Measurements from ENCODE around the gene BHLHE40. TPM values are rescaled to one million over a fixed set of nuclear protein-coding genes. Genes with fewer than 3 reads are reported as not detected.

The BHLHE40 gene
- total RNA-seq, 1 donor from 2014 or later: 96.3 TPM

DNA sequence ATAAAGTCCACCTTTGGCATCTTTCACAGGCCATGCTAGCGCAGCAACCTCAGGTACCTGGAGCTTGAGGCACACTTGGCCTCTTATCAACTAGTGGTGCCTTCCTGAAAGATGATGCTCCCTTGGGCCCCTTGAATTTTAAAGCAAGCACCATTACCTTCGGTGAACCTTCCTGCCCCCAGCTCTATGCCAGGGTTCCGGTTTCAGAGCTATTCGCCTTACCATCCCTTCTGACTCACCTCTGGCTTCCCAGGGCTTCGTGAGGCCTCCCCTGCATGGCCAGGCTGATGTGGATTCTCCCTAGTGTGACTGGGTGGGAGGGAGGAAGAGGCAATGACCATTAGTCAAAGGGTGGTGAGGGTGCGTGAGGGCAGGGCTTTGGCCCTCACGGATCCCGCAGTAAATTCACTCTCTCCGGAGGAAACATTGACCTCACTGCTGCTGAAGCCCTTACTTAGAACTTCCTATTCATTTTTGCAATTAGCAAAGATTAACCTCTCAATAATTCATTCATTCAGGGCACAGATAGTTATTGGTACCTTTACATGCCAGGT, 16.3 kb downstream of the BHLHE40 start:
- DNase-seq (ENCODE audit: low read depth): peak; percentile 94
- TF ChIP-seq, protein P1, sequence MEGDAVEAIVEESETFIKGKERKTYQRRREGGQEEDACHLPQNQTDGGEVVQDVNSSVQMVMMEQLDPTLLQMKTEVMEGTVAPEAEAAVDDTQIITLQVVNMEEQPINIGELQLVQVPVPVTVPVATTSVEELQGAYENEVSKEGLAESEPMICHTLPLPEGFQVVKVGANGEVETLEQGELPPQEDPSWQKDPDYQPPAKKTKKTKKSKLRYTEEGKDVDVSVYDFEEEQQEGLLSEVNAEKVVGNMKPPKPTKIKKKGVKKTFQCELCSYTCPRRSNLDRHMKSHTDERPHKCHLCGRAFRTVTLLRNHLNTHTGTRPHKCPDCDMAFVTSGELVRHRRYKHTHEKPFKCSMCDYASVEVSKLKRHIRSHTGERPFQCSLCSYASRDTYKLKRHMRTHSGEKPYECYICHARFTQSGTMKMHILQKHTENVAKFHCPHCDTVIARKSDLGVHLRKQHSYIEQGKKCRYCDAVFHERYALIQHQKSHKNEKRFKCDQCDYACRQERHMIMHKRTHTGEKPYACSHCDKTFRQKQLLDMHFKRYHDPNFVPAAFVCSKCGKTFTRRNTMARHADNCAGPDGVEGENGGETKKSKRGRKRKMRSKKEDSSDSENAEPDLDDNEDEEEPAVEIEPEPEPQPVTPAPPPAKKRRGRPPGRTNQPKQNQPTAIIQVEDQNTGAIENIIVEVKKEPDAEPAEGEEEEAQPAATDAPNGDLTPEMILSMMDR (conservative IDR thresholded peaks at IDR 0.05; ENCODE audit: low read depth, low read length): no peak
- peak overlapping the region; percentile 5 for H3K4me3 ChIP-seq (ENCODE audit: low read depth, low read length)

DNA sequence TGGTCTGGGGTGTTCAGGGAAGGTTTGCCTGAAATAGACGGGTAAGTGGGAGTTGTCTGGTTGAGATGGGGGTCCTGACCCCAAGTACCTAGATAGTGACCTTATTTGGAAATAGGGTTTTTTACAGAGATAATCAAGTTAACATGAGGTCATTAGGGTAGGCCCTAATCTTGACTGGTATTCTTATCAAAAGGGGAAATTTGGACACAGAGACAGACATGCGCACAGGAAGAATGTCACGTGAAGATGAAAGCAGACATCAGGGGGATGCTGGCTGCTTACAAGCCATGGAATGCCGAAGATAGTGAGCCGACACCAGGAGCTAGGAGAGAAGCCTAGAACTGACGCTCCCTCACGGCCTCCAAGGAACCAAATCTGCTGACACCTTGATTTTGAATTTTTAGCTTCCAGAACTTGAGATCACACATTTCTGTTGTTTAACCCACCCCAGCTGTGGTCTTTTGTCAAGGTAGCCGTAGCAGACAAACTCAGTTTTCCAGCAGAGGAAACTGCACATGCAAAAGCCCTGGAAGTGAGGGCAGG, 17.1 kb downstream of the BHLHE40 start:
- no peak for DNase-seq (ENCODE audit: low read depth)
- TF ChIP-seq, protein P1 (conservative IDR thresholded peaks at IDR 0.05; ENCODE audit: low read depth, low read length): no peak
- H3K4me3 ChIP-seq (ENCODE audit: low read depth, low read length): no peak overlapping the region

DNA sequence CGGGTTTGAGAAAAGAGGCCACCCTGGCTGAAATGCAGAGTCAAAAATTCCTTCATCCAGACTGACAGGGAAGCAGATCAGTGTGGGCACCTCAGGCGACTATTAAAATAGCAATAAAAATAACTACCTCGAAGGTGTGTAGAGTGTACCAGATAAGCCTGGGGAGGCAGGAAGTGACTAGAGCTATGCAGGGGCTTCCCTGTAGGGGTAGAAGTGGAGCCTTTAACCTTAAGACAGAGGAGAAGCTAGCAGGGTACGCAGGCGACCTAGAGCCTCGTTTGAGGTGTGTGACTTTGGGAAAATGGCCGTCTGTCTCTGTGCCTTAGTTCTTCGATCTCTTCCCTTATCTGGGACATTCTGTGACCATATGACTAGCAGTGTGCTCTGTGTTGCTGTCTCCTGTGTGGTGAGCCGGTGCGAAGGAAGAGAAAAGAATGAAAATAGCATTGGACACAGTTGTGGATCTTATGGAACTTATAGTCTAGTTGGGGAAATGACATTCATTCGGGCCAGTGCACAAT, 17.6 kb downstream of the BHLHE40 start:
- TF ChIP-seq, protein P1 (conservative IDR thresholded peaks at IDR 0.05; ENCODE audit: low read depth, low read length): no peak
- DNase-seq (ENCODE audit: low read depth): no peak
- no peak overlapping the region for H3K4me3 ChIP-seq (ENCODE audit: low read depth, low read length)

DNA sequence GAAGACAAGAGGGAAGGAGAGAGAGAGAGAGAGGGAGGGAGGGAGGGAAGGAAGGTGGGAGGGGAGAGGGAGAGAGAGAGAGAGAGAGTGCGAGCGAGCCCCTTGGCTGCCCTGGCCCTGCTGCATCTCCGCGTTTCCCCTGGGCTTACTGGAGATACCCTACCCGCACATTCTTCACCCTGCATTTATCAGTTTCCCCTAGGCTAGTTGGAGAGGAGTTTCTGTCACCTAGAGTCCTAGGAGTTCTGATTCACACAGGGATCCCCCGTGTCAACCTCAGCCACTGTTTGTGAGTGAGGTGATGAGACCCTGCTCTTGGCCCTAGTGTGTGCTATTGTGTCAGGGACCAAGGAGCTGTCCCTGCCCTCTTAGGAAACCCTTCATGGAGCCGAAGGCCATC, 18.7 kb downstream of the BHLHE40 start:
- H3K4me3 ChIP-seq (ENCODE audit: low read depth, low read length): no peak overlapping the region
- TF ChIP-seq, protein P1 (conservative IDR thresholded peaks at IDR 0.05; ENCODE audit: low read depth, low read length): no peak
- DNase-seq (ENCODE audit: low read depth): no peak

DNA sequence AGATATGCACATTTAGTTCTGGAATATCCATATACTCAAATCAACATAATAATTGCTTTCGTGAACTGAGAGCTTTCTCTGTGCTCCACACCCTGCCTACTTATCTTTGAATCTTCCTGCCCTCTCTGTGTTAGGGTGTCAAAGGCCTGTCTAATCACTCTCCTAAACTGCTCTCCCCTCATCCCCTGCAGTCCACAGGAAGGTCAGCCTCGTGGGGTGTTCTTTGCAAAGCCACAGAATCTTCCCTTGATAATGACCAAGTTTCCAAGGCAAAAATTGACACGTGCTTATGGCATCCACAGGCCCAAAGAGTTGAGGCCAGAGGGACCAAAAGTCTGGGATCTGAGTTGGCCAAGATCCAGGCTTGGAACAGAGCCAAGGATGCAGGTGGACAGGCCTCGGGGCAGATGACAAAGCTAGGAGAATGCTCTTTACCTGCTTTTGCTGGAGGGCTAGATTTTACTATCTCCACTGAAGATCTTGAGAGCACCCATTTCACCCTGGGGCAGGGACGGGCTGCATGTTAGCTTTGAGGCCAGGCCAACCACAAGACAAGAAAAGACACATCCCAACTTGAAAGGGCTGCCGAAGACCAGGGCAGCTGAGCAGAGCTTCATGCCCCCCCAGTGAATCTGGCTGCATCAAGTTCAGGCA, 20.4 kb downstream of the BHLHE40 start:
- TF ChIP-seq, protein P1 (conservative IDR thresholded peaks at IDR 0.05; ENCODE audit: low read depth, low read length): no peak
- no peak for DNase-seq (ENCODE audit: low read depth)
- no peak overlapping the region for H3K4me3 ChIP-seq (ENCODE audit: low read depth, low read length)

DNA sequence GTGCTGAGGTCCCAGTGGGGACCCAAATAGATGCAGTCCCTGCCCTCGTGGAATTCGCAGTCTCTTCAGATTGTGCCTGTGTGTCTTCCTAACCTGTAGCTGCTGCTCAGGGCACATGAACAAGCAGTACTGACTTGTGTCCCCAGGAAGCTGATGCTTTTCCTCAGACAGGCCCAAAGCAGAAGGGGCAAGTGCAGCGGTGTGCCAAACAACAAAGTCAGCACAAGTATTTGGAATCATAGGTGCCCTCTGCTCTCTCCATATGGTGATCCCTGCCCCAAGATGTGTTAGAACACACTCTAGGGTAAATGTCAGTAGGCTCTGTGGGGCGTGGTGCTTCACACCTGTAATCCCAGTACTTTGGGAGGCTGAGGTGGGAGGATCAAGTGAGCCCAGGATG, 21.9 kb downstream of the BHLHE40 start:
- TF ChIP-seq, protein P1 (conservative IDR thresholded peaks at IDR 0.05; ENCODE audit: low read depth, low read length): no peak
- no peak for DNase-seq (ENCODE audit: low read depth)
- H3K4me3 ChIP-seq (ENCODE audit: low read depth, low read length): no peak overlapping the region
